AG09319 (cell line): ENCODE measurements around the gene DIP2C.

ENCODE experiments used
- DNase-seq: peaks from one replicate; pipeline ENCODE4 v3.0.0-alpha.2; 2010; ENCODE audit warnings: low read depth; ENCODE audit errors: extremely low read depth
- TF ChIP-seq, protein P1 (sequence below): IDR thresholded peaks from 2 replicates; pipeline ENCODE4 v1.5.1; 2011; ENCODE audit warnings: low read depth, mild to moderate bottlenecking, inconsistent platforms, low read length, moderate library complexity

Gene DIP2C

DNA sequence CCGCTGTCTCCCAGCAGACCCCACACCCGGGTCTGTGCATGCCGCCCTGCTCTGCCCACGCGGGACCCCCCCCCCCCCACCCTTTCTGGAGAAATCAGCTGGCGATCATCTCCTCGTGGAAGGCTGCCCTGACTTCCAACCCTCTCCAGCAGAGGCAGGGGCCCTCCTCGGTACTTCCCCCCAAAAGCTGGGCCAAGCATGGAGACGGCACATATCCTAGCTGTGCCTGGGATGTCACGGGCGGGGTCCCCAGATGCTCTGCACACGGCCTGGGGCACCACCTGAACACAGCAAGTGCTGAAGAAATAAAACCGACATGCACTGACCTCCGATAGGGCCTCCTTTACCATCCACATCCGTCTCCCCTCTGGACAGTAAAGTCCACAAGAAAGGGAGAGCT, 96.0 kb downstream of the DIP2C start:
- TF ChIP-seq, protein P1, sequence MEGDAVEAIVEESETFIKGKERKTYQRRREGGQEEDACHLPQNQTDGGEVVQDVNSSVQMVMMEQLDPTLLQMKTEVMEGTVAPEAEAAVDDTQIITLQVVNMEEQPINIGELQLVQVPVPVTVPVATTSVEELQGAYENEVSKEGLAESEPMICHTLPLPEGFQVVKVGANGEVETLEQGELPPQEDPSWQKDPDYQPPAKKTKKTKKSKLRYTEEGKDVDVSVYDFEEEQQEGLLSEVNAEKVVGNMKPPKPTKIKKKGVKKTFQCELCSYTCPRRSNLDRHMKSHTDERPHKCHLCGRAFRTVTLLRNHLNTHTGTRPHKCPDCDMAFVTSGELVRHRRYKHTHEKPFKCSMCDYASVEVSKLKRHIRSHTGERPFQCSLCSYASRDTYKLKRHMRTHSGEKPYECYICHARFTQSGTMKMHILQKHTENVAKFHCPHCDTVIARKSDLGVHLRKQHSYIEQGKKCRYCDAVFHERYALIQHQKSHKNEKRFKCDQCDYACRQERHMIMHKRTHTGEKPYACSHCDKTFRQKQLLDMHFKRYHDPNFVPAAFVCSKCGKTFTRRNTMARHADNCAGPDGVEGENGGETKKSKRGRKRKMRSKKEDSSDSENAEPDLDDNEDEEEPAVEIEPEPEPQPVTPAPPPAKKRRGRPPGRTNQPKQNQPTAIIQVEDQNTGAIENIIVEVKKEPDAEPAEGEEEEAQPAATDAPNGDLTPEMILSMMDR = no peak
- no peak for DNase-seq

DNA sequence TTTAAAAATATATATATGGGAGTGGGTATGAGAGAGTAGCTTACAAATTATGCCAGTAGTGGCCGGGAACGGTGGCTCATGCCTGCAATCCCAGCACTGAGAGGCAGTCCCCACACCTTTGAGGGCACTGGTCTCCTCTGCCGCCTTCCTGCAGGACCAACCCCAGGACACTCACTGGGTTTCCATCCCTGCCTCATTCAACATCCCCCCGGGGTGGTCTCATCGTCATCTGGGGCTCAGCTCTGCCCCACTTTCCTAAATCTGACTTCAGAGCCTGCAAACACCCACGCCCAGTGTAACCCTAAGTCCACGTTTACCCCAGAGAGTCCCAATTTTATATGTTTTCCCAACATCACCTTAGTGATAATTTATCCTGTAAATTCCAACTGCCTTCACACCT, 96.5 kb downstream of the DIP2C start:
- no peak for DNase-seq
- TF ChIP-seq, protein P1 = no peak

DNA sequence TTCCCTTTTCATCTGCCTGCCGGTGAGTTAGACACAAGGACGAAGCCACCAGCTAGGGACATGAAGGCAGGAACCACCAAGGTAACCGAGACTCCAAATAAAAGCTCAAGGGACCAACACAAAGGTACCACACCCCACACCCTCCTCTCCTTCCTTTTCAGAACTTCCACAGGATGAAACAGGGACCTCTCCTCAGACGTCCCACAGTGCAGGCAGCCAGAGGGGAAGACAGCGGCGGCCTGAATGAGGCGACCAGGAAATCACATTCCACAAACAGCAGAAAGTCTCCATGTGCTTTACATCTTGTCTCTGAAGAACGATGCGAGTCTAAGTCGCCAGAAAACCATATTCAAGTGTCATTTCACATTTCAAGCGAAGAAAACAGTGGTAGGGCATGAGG, 97.8 kb downstream of the DIP2C start:
- no peak for DNase-seq
- TF ChIP-seq, protein P1 = no peak

DNA sequence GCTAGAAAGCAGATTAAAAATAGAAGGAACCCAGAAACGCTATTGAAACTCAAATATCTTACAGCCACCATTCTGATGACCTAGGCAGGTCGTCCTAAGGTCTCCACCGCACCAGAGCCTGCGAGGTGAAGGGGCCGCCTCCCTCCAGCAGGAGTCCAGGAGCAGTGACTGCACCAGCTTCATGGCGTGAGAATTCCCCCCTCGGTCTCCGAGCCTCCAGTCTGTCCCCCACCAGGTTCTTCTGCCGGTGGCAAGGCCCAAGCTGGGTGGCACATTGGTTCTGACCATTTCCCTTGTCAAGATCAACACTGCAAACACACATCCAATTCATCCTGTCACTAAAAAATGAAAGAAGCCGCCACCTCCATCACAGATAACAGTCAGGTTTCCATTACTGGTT, 98.7 kb downstream of the DIP2C start:
- TF ChIP-seq, protein P1 = no peak
- no peak for DNase-seq

DNA sequence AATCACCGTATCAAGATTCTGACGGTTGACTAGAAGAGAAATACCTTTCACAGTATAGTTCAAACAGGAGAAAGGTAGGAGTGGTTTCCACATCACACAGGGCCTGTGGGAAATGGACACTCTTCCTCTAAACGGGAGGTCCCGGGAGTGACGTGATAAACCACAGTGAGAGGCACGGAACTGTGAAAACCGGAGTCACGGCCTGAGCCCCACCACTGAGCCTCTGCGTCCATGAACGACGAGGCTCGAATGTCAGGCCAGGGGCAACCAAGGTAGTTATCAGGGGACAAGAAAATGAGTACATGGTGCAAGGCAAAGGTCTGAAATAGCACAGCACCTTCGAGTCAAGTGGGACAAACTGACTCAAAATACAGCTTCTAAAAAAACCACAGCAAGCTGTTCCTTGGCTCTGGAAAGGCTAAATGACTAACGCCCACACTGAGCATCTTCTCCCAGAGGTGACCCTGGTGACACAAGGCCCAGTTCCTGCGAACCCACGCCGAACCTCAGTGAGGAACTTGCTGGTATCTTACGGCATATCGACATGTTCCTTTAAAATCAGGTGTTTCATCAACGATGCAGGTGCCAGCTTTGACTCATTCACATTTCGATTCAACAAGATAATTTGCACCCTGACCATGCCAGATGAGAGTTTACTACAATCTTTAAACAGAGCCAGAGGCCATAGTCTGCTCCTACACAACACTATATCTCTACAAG, 99.3 kb downstream of the DIP2C start:
- no peak for DNase-seq
- TF ChIP-seq, protein P1 = no peak

DNA sequence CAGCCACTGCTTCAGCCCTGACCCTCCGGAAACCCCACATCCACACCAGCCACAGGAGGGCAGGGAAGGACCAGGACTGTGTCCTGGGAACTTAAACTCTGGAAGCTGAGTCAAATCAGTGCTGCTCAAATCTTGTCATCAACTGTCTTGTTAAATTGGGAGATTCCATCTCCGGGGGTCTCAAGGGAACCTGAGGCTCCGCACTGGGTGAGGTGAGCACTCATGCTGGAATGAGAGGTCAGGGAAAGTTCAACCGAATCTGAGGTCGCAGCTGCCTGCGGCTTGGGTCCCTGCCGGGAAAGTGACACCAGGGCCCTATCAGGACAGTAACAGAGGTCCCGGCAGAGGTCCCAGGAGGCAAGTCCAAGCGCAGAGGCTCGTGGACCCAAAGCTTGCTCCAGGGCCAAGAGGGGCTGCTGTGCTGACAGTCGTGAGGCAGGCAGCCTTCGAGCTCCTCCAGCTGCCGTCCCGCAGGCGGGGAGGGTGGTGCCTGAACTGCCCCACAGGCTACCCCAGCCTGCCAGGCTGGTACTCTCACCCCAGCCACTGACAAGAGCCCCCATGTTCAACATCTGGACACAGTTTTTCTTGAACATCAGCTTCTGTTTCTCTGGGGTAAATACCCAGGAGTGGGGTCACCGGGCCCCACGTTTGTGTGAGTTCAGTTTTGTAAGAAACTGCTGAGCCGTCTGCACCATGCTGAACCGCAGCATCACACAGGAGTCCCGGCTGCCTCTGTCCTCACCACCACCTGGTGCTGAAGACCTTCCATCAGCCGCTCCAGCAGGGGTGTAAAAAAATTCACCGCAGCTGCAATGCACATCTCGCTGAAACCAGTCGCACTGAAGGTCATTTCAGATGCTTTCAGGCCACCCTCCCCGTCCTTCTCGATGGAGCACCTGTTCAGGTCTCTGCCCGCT, 101.0 kb downstream of the DIP2C start:
- no peak for DNase-seq
- TF ChIP-seq, protein P1 = peak; percentile 15

DNA sequence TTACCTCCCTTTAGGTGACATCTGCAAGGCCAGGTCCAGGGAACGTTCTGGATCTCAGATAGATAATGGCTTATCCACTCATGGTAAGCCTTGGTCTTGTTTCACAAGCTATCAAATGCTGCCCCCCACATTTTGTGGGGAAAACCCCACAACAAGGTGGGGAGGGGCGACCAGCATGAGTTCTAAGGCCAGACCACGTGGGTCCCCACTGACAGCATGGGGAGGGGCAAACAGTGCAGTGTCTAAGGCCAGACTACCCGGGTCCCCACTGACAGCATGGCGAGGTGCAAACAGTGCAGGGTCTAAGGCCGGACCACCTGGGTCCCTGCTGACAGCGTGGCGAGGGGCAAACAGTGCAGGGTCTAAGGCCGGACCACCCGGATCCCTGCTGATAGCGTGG, 102.8 kb downstream of the DIP2C start:
- TF ChIP-seq, protein P1 = no peak
- no peak for DNase-seq
